Liver (tissue), 9 donors: ENCODE data around the gene DRAM1. TPM values are rescaled to one million over a fixed set of nuclear protein-coding genes. Genes with fewer than 3 reads are reported as not detected.

Experiments
- DNase-seq: peaks from one replicate; pipeline ENCODE4 v3.0.0-alpha.2; 2017; ENCODE audit warnings: low spot score
- H3K27ac ChIP-seq, 2 donors: one replicate each; pipeline ENCODE4 v1.7.0; 2013; ENCODE audit warnings: inconsistent platforms in 2 of 2, low read length in 2 of 2, control low read depth in 1 of 2, low read depth in 1 of 2, mild to moderate bottlenecking in 1 of 2
- H3K27me3 ChIP-seq, 4 donors: one replicate each; pipeline versions ENCODE4 v1.6.1 to v1.7.0; 2013; ENCODE audit warnings: low read length in 3 of 4, inconsistent platforms in 1 of 4, mild to moderate bottlenecking in 1 of 4, moderate library complexity in 1 of 4; ENCODE audit not compliant: control insufficient read depth in 4 of 4, insufficient read depth in 4 of 4
- H3K36me3 ChIP-seq, 4 donors: one replicate each; pipeline versions ENCODE4 v1.6.1 to v1.7.0; 2013; ENCODE audit warnings: low read length in 3 of 4, mild to moderate bottlenecking in 3 of 4, low read depth in 1 of 4, moderate library complexity in 1 of 4; ENCODE audit not compliant: control insufficient read depth in 4 of 4, insufficient read depth in 3 of 4
- H3K4me1 ChIP-seq, 4 donors: one replicate each; pipeline versions ENCODE4 v1.6.1 to v1.7.0; 2013; ENCODE audit warnings: low read length in 3 of 4, mild to moderate bottlenecking in 3 of 4, moderate library complexity in 1 of 4; ENCODE audit not compliant: control insufficient read depth in 4 of 4, insufficient read depth in 4 of 4
- H3K4me3 ChIP-seq, 3 donors: one replicate each; pipeline versions ENCODE4 v1.6.1 to v1.7.0; 2013; ENCODE audit warnings: low read length in 3 of 3, control low read depth in 1 of 3, low read depth in 1 of 3, mild to moderate bottlenecking in 1 of 3
- H3K9ac ChIP-seq, 2 donors: one replicate each; pipeline ENCODE4 v1.7.0; 2013; ENCODE audit warnings: low read length in 2 of 2, mild to moderate bottlenecking in 2 of 2, moderate library complexity in 2 of 2, control low read depth in 1 of 2, low read depth in 1 of 2
- H3K9me3 ChIP-seq, 4 donors: one replicate each; pipeline versions ENCODE4 v1.6.1 to v1.7.0; 2013; ENCODE audit warnings: low read length in 3 of 4; ENCODE audit not compliant: control insufficient read depth in 4 of 4
- FOXA1 ChIP-seq: IDR thresholded peaks from 2 replicates; pipeline ENCODE4 v1.6.1; 2016; ENCODE audit warnings: antibody characterized with exemption
- FOXA2 ChIP-seq: IDR thresholded peaks from 2 replicates; pipeline ENCODE4 v1.6.1; 2016; ENCODE audit warnings: antibody characterized with exemption
- GABPA ChIP-seq, 2 donors: IDR thresholded peaks in 1 of 2; conservative IDR thresholded peaks in 1 of 2; 2 replicates each; pipeline ENCODE4 v1.6.1; 2016; ENCODE audit warnings: antibody characterized with exemption in 2 of 2, mild to moderate bottlenecking in 1 of 2, moderate library complexity in 1 of 2
- HNF4A ChIP-seq, 2 donors: conservative IDR thresholded peaks; 2 replicates each; pipeline ENCODE4 v1.6.1; 2016; ENCODE audit warnings: antibody characterized with exemption in 2 of 2, mild to moderate bottlenecking in 2 of 2
- HNF4G ChIP-seq: IDR thresholded peaks from 2 replicates; pipeline ENCODE4 v1.6.1; 2016; ENCODE audit warnings: antibody characterized with exemption
- JUND ChIP-seq, 2 donors: IDR thresholded peaks; 2 replicates each; pipeline ENCODE4 v1.6.1; 2016; ENCODE audit warnings: antibody characterized with exemption in 2 of 2
- NR2F2 ChIP-seq: IDR thresholded peaks from 2 replicates; pipeline ENCODE4 v1.6.1; 2016; ENCODE audit warnings: antibody characterized with exemption
- RAD21 ChIP-seq, 2 donors: IDR thresholded peaks; 2 replicates each; pipeline ENCODE4 v1.6.1; 2016; ENCODE audit warnings: antibody characterized with exemption in 2 of 2, mild to moderate bottlenecking in 2 of 2
- RXRA ChIP-seq, 2 donors: IDR thresholded peaks; 2 replicates each; pipeline ENCODE4 v1.6.1; 2017 to 2018; ENCODE audit warnings: antibody characterized with exemption in 2 of 2, mild to moderate bottlenecking in 1 of 2
- TAF1 ChIP-seq: conservative IDR thresholded peaks from 2 replicates; pipeline ENCODE4 v1.6.1; 2016; ENCODE audit warnings: antibody characterized with exemption, mild to moderate bottlenecking
- YY1 ChIP-seq: IDR thresholded peaks from 2 replicates; pipeline ENCODE4 v1.6.1; 2016; ENCODE audit warnings: antibody characterized with exemption, mild to moderate bottlenecking
- WGBS: extraction: QIAGEN DNeasy Blood & Tissue Kit; methylation state at CpG from one replicate; pipeline ENCODE4 v1.1.7; 2013; 5-methylcytosine and 5-hydroxymethylcytosine counted together
- polyA plus RNA-seq, 2 donors: library from polyadenylated mRNA; stranded (reverse) in 1 of 2; unstranded in 1 of 2; fragments of 200-250 nt in 1 of 2; fragments of >200 nt in 1 of 2; fragmentation: Nextera tagmentation in 1 of 2; extraction: Ambion mirVana in 1 of 2; gene quantifications; one replicate each; pipeline versions ENCODE4 v1.2.1 to v1.2.3, GENCODE V29; 2013 to 2015
- total RNA-seq, 2 donors: library from RNA; depleted of rRNA; stranded (reverse); fragments of >200 nt; gene quantifications; one replicate each; pipeline ENCODE4 v1.2.3, GENCODE V29; 2014
- TF ChIP-seq, protein P1 (sequence below): IDR thresholded peaks from 2 replicates; pipeline ENCODE4 v1.6.1; 2016; ENCODE audit warnings: antibody characterized with exemption, mild to moderate bottlenecking
- TF ChIP-seq, protein P2 (sequence below): IDR thresholded peaks from 2 replicates; pipeline ENCODE4 v1.6.1; 2016; ENCODE audit warnings: antibody characterized with exemption
- TF ChIP-seq, protein P3 (sequence below): IDR thresholded peaks from 2 replicates; pipeline ENCODE4 v1.6.1; 2016; ENCODE audit warnings: antibody characterized with exemption
- TF ChIP-seq, protein P4 (sequence below): IDR thresholded peaks from 2 replicates; pipeline ENCODE4 v1.6.1; 2016; ENCODE audit warnings: antibody characterized with exemption
- TF ChIP-seq, protein P5 (sequence below): fragments of 150-350 bp; IDR thresholded peaks from 2 replicates; pipeline ENCODE4 v1.5.1; 2017; ENCODE audit warnings: improper control_type of control experiment, low read depth, low read length; ENCODE audit not compliant: missing input control
- donor health status: healthy.
- donor health status: healthy.
- donor health status: healthy.
- donor health status: healthy.
- donor health status: healthy.

The DRAM1 gene
- total and polyA plus RNA-seq, 4 donors, result 2.7 to 7.8 (median 3.4) TPM

DNA sequence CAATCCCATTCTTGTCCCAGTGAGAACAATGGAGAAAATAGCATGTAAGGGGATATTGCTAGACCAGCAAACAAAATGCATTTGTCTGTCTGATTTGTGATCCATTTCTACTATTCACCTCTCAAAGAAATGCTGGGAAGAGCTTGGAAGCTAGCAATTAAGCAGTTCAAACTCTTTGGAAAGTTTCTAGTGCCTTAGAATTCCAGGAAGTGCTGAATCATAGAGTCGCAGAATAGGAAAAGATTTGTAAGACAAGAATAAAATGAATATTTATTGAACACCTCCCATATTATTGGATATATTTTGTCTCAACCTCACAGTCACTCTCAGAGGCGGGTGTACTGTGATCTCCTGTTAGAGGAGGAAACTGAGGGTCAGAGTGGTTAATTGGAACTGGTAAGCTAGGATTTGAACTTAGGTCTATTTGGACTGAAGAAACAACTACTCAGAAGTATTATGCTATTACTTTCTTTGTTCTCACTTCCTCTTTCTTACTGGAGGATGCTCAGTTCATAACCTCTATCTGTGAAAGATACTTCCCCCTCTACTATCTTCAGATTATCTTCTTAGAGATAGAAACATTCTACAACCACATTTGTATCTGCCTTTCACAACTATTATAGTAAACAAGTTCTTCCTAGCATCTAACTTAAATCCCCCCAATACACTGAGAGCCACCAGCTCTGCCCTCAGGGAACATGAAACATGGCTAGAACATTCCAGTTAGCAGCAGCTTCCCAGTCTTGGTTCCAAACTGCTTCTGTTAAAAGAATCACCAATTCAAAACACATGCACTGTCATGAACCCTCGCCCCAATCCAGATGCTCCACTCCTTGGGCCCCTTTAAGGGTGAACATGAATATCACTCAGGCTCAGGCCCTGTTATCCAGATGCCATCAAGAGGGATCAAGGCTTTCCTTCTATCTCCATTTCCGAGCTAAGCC is 64.2 kb downstream of the DRAM1 start:
- Histone ChIP-seq H3K9ac (no peak overlapping the region), H3K4me1 (no peaks in the 10 kb centered on the region), H3K36me3 (no peaks in the 10 kb centered on the region), H3K9me3 (no peaks in the 10 kb centered on the region), H3K4me3 (no peak overlapping the region), H3K27me3 (no peaks in the 10 kb centered on the region), H3K27ac (no peak overlapping the region)
- DNase-seq, result no peak
- WGBS, result 83% methylated on average over 4 of the region's 4 CpGs
- TF ChIP-seq, protein P1, sequence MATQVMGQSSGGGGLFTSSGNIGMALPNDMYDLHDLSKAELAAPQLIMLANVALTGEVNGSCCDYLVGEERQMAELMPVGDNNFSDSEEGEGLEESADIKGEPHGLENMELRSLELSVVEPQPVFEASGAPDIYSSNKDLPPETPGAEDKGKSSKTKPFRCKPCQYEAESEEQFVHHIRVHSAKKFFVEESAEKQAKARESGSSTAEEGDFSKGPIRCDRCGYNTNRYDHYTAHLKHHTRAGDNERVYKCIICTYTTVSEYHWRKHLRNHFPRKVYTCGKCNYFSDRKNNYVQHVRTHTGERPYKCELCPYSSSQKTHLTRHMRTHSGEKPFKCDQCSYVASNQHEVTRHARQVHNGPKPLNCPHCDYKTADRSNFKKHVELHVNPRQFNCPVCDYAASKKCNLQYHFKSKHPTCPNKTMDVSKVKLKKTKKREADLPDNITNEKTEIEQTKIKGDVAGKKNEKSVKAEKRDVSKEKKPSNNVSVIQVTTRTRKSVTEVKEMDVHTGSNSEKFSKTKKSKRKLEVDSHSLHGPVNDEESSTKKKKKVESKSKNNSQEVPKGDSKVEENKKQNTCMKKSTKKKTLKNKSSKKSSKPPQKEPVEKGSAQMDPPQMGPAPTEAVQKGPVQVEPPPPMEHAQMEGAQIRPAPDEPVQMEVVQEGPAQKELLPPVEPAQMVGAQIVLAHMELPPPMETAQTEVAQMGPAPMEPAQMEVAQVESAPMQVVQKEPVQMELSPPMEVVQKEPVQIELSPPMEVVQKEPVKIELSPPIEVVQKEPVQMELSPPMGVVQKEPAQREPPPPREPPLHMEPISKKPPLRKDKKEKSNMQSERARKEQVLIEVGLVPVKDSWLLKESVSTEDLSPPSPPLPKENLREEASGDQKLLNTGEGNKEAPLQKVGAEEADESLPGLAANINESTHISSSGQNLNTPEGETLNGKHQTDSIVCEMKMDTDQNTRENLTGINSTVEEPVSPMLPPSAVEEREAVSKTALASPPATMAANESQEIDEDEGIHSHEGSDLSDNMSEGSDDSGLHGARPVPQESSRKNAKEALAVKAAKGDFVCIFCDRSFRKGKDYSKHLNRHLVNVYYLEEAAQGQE, result no peak
- TF ChIP-seq, protein P2, sequence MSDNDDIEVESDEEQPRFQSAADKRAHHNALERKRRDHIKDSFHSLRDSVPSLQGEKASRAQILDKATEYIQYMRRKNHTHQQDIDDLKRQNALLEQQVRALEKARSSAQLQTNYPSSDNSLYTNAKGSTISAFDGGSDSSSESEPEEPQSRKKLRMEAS, result no peak
- no peak for TF ChIP-seq RAD21 (IDR thresholded peaks at IDR 0.05)
- TF ChIP-seq, protein P3, sequence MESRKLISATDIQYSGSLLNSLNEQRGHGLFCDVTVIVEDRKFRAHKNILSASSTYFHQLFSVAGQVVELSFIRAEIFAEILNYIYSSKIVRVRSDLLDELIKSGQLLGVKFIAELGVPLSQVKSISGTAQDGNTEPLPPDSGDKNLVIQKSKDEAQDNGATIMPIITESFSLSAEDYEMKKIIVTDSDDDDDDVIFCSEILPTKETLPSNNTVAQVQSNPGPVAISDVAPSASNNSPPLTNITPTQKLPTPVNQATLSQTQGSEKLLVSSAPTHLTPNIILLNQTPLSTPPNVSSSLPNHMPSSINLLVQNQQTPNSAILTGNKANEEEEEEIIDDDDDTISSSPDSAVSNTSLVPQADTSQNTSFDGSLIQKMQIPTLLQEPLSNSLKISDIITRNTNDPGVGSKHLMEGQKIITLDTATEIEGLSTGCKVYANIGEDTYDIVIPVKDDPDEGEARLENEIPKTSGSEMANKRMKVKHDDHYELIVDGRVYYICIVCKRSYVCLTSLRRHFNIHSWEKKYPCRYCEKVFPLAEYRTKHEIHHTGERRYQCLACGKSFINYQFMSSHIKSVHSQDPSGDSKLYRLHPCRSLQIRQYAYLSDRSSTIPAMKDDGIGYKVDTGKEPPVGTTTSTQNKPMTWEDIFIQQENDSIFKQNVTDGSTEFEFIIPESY, result no peak

DNA sequence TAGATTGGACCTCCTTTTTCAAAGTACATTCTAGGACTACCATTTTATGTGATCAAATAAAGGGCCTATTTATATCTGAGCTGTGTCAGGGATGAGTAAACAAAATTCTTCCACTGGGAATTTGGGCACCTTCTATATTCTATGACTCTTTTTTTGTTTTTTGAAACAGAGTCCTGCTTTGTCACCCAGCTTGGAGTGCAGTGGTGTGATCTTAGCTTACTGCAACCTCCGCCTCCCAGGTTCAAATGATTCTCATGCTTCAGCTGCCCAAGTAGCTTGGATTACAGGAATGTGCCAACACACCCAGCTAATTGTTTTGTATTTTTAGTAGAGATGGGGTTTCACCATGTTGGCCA is 64.8 kb downstream of the DRAM1 start:
- H3K4me3 ChIP-seq, result no peak overlapping the region
- H3K9me3 ChIP-seq, result no peaks in the 10 kb centered on the region
- no peak overlapping the region for H3K27ac ChIP-seq
- H3K9ac ChIP-seq, result no peak overlapping the region
- TF ChIP-seq, protein P4, sequence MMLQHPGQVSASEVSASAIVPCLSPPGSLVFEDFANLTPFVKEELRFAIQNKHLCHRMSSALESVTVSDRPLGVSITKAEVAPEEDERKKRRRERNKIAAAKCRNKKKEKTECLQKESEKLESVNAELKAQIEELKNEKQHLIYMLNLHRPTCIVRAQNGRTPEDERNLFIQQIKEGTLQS, result no peak
- TF ChIP-seq HNF4A (conservative IDR thresholded peaks at IDR 0.05) (no peak), RAD21 (IDR thresholded peaks at IDR 0.05) (no peak), NR2F2 (no peak), YY1 (no peak), TAF1 (no peak), FOXA1 (no peak), GABPA (IDR thresholded peaks at IDR 0.05 in 1 of 2, conservative IDR thresholded peaks at IDR 0.05 in 1 of 2) (no peak), FOXA2 (no peak), HNF4G (no peak), JUND (IDR thresholded peaks at IDR 0.05) (no peak), RXRA (IDR thresholded peaks at IDR 0.05) (no peak)
- TF ChIP-seq, protein P5, sequence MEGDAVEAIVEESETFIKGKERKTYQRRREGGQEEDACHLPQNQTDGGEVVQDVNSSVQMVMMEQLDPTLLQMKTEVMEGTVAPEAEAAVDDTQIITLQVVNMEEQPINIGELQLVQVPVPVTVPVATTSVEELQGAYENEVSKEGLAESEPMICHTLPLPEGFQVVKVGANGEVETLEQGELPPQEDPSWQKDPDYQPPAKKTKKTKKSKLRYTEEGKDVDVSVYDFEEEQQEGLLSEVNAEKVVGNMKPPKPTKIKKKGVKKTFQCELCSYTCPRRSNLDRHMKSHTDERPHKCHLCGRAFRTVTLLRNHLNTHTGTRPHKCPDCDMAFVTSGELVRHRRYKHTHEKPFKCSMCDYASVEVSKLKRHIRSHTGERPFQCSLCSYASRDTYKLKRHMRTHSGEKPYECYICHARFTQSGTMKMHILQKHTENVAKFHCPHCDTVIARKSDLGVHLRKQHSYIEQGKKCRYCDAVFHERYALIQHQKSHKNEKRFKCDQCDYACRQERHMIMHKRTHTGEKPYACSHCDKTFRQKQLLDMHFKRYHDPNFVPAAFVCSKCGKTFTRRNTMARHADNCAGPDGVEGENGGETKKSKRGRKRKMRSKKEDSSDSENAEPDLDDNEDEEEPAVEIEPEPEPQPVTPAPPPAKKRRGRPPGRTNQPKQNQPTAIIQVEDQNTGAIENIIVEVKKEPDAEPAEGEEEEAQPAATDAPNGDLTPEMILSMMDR, result no peak
- TF ChIP-seq, protein P3, result no peak
- no peak for DNase-seq
- WGBS, result 96% methylated on average over 1 of the region's 1 CpG
- H3K36me3 ChIP-seq, result no peaks in the 10 kb centered on the region
- H3K27me3 ChIP-seq, result no peaks in the 10 kb centered on the region
- no peaks in the 10 kb centered on the region for H3K4me1 ChIP-seq
